Bronchial epithelial cell (primary cell): Measurements from ENCODE around the gene ZNF799. TPM values are rescaled to one million over a fixed set of nuclear protein-coding genes. Genes with fewer than 3 reads are reported as not detected.

ENCODE experiments used
- DNase-seq: peaks from one replicate; pipeline ENCODE4 v3.0.0-alpha.2; 2010; ENCODE audit warnings: low read depth
- FAIRE-seq: peaks from 2 replicates; lab custom pipeline; 2011; peaks lifted over from hg19 to GRCh38; lab: Jason Lieb, UNC
- H3K27me3 ChIP-seq: 2 replicates; pipeline ENCODE4 v1.5.1; 2011; ENCODE audit warnings: low read length; ENCODE audit not compliant: control insufficient read depth, insufficient read depth
- H3K36me3 ChIP-seq: 2 replicates; pipeline ENCODE4 v1.5.1; 2011; ENCODE audit warnings: low read length; ENCODE audit not compliant: control insufficient read depth, insufficient read depth
- H3K4me3 ChIP-seq: 2 replicates; pipeline ENCODE4 v1.5.1; 2011; ENCODE audit warnings: mild to moderate bottlenecking, low read depth, low read length, control low read depth
- CTCF ChIP-seq: IDR thresholded peaks from 2 replicates; pipeline ENCODE4 v1.5.1; 2011; ENCODE audit warnings: mild to moderate bottlenecking, moderate library complexity, low read length, control low read depth, inconsistent platforms; ENCODE audit not compliant: insufficient read depth, severe bottlenecking
- total RNA-seq: library from RNA; depleted of rRNA; stranded (reverse); fragments of >200 nt; gene quantifications from 2 replicates; pipeline ENCODE4 v1.2.1, GENCODE V29; 2014

The ZNF799 gene
- total RNA-seq, 1 donor from 2014 or later, result 2.6 TPM

GRCh38 chr19:12353375-12353774 lies 47.7 kb downstream of the ZNF799 start:
- no peaks in the 10 kb centered on the region for H3K27me3 ChIP-seq
- FAIRE-seq, result no peak
- TF ChIP-seq CTCF, result no peak
- no peak overlapping the region for H3K4me3 ChIP-seq
- peaks cover 1% of the 10 kb centered on the region for H3K36me3 ChIP-seq
- no peak for DNase-seq

- Histone ChIP-seq H3K4me3 (no peak overlapping the region), H3K36me3 (peaks cover 1% of the 10 kb centered on the region), H3K27me3 (no peaks in the 10 kb centered on the region)
- TF ChIP-seq CTCF, result no peak
- DNase-seq (no peak), FAIRE-seq (peak; percentile 7)
Observed at GRCh38 chr19:12350890-12351197, 50.2 kb downstream of the ZNF799 start.

GRCh38 chr19:12350185-12350889 lies 50.7 kb downstream of the ZNF799 start:
- Histone ChIP-seq H3K36me3 (peaks cover 1% of the 10 kb centered on the region), H3K4me3 (no peak overlapping the region), H3K27me3 (no peaks in the 10 kb centered on the region)
- no peak for DNase-seq
- TF ChIP-seq CTCF, result no peak
- FAIRE-seq, result peak; percentile 97

- H3K36me3 ChIP-seq, result peaks cover 1% of the 10 kb centered on the region
- DNase-seq (no peak), FAIRE-seq (no peak)
- no peak for TF ChIP-seq CTCF
- no peaks in the 10 kb centered on the region for H3K27me3 ChIP-seq
- no peak overlapping the region for H3K4me3 ChIP-seq
Observed at GRCh38 chr19:12346896-12347295, 54.2 kb downstream of the ZNF799 start.

GRCh38 chr19:12345197-12345596 lies 55.9 kb downstream of the ZNF799 start:
- Histone ChIP-seq H3K27me3 (no peaks in the 10 kb centered on the region), H3K36me3 (no peaks in the 10 kb centered on the region), H3K4me3 (no peak overlapping the region)
- no peak for DNase-seq
- no peak for TF ChIP-seq CTCF
- FAIRE-seq, result no peak

Other genes with a start within 250 kb of the ZNF799 start
- 5.0 and 8.7 TPM in 2 replicates for gene ZNF625, start 244.5 kb downstream of the ZNF799 start, total RNA-seq
- gene ZNF136, start 238.2 kb downstream of the ZNF799 start, total RNA-seq, result 4.5 and 5.9 TPM in 2 replicates
- gene ZNF44, start 106.4 kb downstream of the ZNF799 start, total RNA-seq, result 7.4 and 10.5 TPM in 2 replicates
- gene ZNF563, start 67.6 kb downstream of the ZNF799 start, total RNA-seq, result 2.4 and 4.6 TPM in 2 replicates
- gene ZNF442, start 35.6 kb downstream of the ZNF799 start, total RNA-seq, result 3.9 and 6.3 TPM in 2 replicates
- gene ZNF443, start 39.8 kb upstream of the ZNF799 start, total RNA-seq, result 2.4 and 3.4 TPM in 2 replicates
- gene ZNF709, start 83.5 kb upstream of the ZNF799 start, total RNA-seq, result 0.26 and 0.64 TPM in 2 replicates
- gene ZNF564, start 150.2 kb upstream of the ZNF799 start, total RNA-seq, result 7.4 and 9.0 TPM in 2 replicates
- 5.8 and 7.9 TPM in 2 replicates for gene ZNF490, start 209.5 kb upstream of the ZNF799 start, total RNA-seq
- 11.1 and 11.8 TPM in 2 replicates for gene ZNF791, start 209.6 kb upstream of the ZNF799 start, total RNA-seq